CD8-positive, alpha-beta memory T cell (primary cell): ENCODE data around the gene SHROOM3. TPM values are rescaled to one million over a fixed set of nuclear protein-coding genes. Genes with fewer than 3 reads are reported as not detected.
A peak's percentile ranks its signal among the peaks of the same experiment; 100 is the strongest.

Experiments
- CTCF ChIA-PET: fragments of 350-600 bp; sonication (Branson Sonifier 250); formaldehyde crosslinking; loops from one replicate; lab custom pipeline; 2021; ENCODE audit warnings: antibody characterized with exemption; lab: Charles Lee
- POLR2A ChIA-PET: fragments of 350-600 bp; sonication (Branson Sonifier 250); formaldehyde crosslinking; loops from one replicate; lab custom pipeline; 2021; ENCODE audit warnings: antibody characterized with exemption; lab: Charles Lee
- DNase-seq, 5 donors: peaks; one replicate each; pipeline versions ENCODE4 v3.0.0 to v3.0.0-alpha.2; 2020 to 2022; ENCODE audit warnings: mixed read lengths in 1 of 5
- H3K27ac ChIP-seq: one replicate; pipeline ENCODE4 v1.7.0; 2013; ENCODE audit warnings: low read depth, mild to moderate bottlenecking, low read length, moderate library complexity
- H3K27me3 ChIP-seq: 2 replicates; pipeline ENCODE4 v1.7.0; 2013; ENCODE audit warnings: low read length, mild to moderate bottlenecking; ENCODE audit not compliant: insufficient read depth, poor library complexity, severe bottlenecking
- H3K36me3 ChIP-seq: 2 replicates; pipeline ENCODE4 v1.7.0; 2013; ENCODE audit warnings: mild to moderate bottlenecking, low read length, moderate library complexity; ENCODE audit not compliant: insufficient read depth
- H3K4me1 ChIP-seq: 2 replicates; pipeline ENCODE4 v1.7.0; 2013; ENCODE audit warnings: mild to moderate bottlenecking, low read length, moderate library complexity; ENCODE audit not compliant: insufficient read depth
- H3K4me3 ChIP-seq: 2 replicates; pipeline ENCODE4 v1.7.0; 2013; ENCODE audit warnings: mild to moderate bottlenecking, low read length
- H3K9me3 ChIP-seq: 2 replicates; pipeline ENCODE4 v1.7.0; 2013; ENCODE audit warnings: mild to moderate bottlenecking, low read length
- H3K27ac Mint-ChIP-seq, 8 donors: one replicate each; pipeline ENCODE4 v1.8.0; 2020 to 2021; ENCODE audit warnings: mixed read lengths in 8 of 8, mild to moderate bottlenecking in 6 of 8, inconsistent platforms in 3 of 8, moderate library complexity in 3 of 8
- H3K27me3 Mint-ChIP-seq, 2 donors: one replicate each; pipeline ENCODE4 v1.8.0; 2020 to 2021; ENCODE audit warnings: mixed read lengths in 2 of 2, mild to moderate bottlenecking in 1 of 2, moderate library complexity in 1 of 2
- H3K36me3 Mint-ChIP-seq, 3 donors: one replicate each; pipeline ENCODE4 v1.8.0; 2020 to 2021; ENCODE audit warnings: mixed read lengths in 3 of 3, inconsistent platforms in 1 of 3, mild to moderate bottlenecking in 1 of 3
- H3K4me1 Mint-ChIP-seq, 3 donors: one replicate each; pipeline ENCODE4 v1.8.0; 2020 to 2021; ENCODE audit warnings: mixed read lengths in 3 of 3, inconsistent platforms in 1 of 3, mild to moderate bottlenecking in 1 of 3
- H3K4me3 Mint-ChIP-seq, 7 donors: one replicate each; pipeline ENCODE4 v1.8.0; 2020 to 2021; ENCODE audit warnings: mixed read lengths in 7 of 7, mild to moderate bottlenecking in 6 of 7, moderate library complexity in 4 of 7, inconsistent platforms in 2 of 7
- H3K9me3 Mint-ChIP-seq, 5 donors: one replicate each; pipeline ENCODE4 v1.8.0; 2020 to 2022; ENCODE audit warnings: mixed read lengths in 5 of 5, mild to moderate bottlenecking in 3 of 5, moderate library complexity in 2 of 5, inconsistent platforms in 1 of 5
- polyA plus RNA-seq: library from polyadenylated mRNA; unstranded; fragments of 300-500 nt; fragmentation: Illumina TruSeq; gene quantifications from one replicate; pipeline ENCODE4 v1.2.3, GENCODE V29; 2021
- total RNA-seq, 2 experiments: library from RNA; stranded (reverse); gene quantifications; one replicate each; pipeline ENCODE4 v1.2.3, GENCODE V29; 2021

The SHROOM3 gene
- total and polyA plus RNA-seq, 3 experiments from 2014 or later, result not detected

GRCh38 chr4:76435528-76436319 lies 695 bp downstream of the SHROOM3 start:
- Mint-ChIP-seq H3K9me3 (peaks cover 0 to 4% (median 0%) of the 10 kb centered on the region in 5 donors), H3K27me3 (peaks cover 15 to 51% of the 10 kb centered on the region in 2 donors), H3K4me1 (peaks cover 0 to 1% (median 0%) of the 10 kb centered on the region in 3 donors), H3K27ac (no peak overlapping the region), H3K4me3 (no peak overlapping the region), H3K36me3 (no peaks in the 10 kb centered on the region)
- H3K4me1 ChIP-seq, result no peaks in the 10 kb centered on the region
- H3K36me3 ChIP-seq, result no peaks in the 10 kb centered on the region
- no peaks in the 10 kb centered on the region for H3K9me3 ChIP-seq
- DNase-seq, result no peak
- H3K27me3 ChIP-seq, result peaks cover 5% of the 10 kb centered on the region
- POLR2A ChIA-PET, result no interaction called here
- no peak overlapping the region for H3K27ac ChIP-seq
- no peak overlapping the region for H3K4me3 ChIP-seq
- CTCF ChIA-PET, result no interaction called here

GRCh38 chr4:76439491-76439890 lies 4.5 kb downstream of the SHROOM3 start:
- Histone ChIP-seq H3K27me3 (peaks cover 5% of the 10 kb centered on the region), H3K4me1 (no peaks in the 10 kb centered on the region), H3K27ac (no peak overlapping the region), H3K4me3 (no peak overlapping the region), H3K36me3 (no peaks in the 10 kb centered on the region), H3K9me3 (no peaks in the 10 kb centered on the region)
- Mint-ChIP-seq H3K27ac (no peak overlapping the region), H3K27me3 (peaks cover 18 to 47% of the 10 kb centered on the region in 2 donors), H3K9me3 (peaks cover 0 to 4% (median 0%) of the 10 kb centered on the region in 5 donors), H3K4me1 (peaks cover 0 to 1% (median 0%) of the 10 kb centered on the region in 3 donors), H3K36me3 (peaks cover 0 to 2% (median 0%) of the 10 kb centered on the region in 3 donors), H3K4me3 (no peak overlapping the region)
- ChIA-PET CTCF (interaction anchor here (1.1 kb wide), 1 partner anchor 26 kb away, joined by 3 read pairs; no protein-coding TSS in a partner anchor), POLR2A (no interaction called here)
- DNase-seq, result no peak

- Histone ChIP-seq H3K9me3 (no peaks in the 10 kb centered on the region), H3K4me1 (no peaks in the 10 kb centered on the region), H3K36me3 (no peaks in the 10 kb centered on the region), H3K27me3 (peaks cover 5% of the 10 kb centered on the region), H3K27ac (no peak overlapping the region), H3K4me3 (no peak overlapping the region)
- H3K4me1 Mint-ChIP-seq, result no peaks in the 10 kb centered on the region
- H3K36me3 Mint-ChIP-seq, result peaks cover 0 to 2% (median 0%) of the 10 kb centered on the region in 3 donors
- peaks cover 11 to 33% of the 10 kb centered on the region in 2 donors for H3K27me3 Mint-ChIP-seq
- POLR2A ChIA-PET, result no interaction called here
- H3K27ac Mint-ChIP-seq, result peak overlapping the region in 1 of 8 donors; percentile 58
- CTCF ChIA-PET, result no interaction called here
- peaks cover 0 to 4% (median 0%) of the 10 kb centered on the region in 5 donors for H3K9me3 Mint-ChIP-seq
- DNase-seq, result no peak
- no peak overlapping the region for H3K4me3 Mint-ChIP-seq
These were observed 6.9 kb downstream of the SHROOM3 start for GRCh38 chr4:76441881-76442280.

GRCh38 chr4:76442807-76443206 lies 7.8 kb downstream of the SHROOM3 start:
- ChIA-PET CTCF (no interaction called here), POLR2A (no interaction called here)
- no peaks in the 10 kb centered on the region for H3K4me1 Mint-ChIP-seq
- H3K27ac ChIP-seq, result no peak overlapping the region
- peaks cover 0 to 2% (median 0%) of the 10 kb centered on the region in 3 donors for H3K36me3 Mint-ChIP-seq
- H3K4me1 ChIP-seq, result no peaks in the 10 kb centered on the region
- H3K4me3 ChIP-seq, result no peak overlapping the region
- no peak overlapping the region for H3K4me3 Mint-ChIP-seq
- no peaks in the 10 kb centered on the region for H3K9me3 ChIP-seq
- H3K27me3 Mint-ChIP-seq, result peaks cover 6 to 25% of the 10 kb centered on the region in 2 donors
- no peaks in the 10 kb centered on the region for H3K36me3 ChIP-seq
- H3K27me3 ChIP-seq, result no peaks in the 10 kb centered on the region
- peaks cover 0 to 4% (median 0%) of the 10 kb centered on the region in 5 donors for H3K9me3 Mint-ChIP-seq
- no peak overlapping the region for H3K27ac Mint-ChIP-seq
- DNase-seq, result no peak

GRCh38 chr4:76443376-76443775 lies 8.3 kb downstream of the SHROOM3 start:
- H3K4me3 Mint-ChIP-seq, result no peak overlapping the region
- peaks cover 0 to 4% (median 0%) of the 10 kb centered on the region in 5 donors for H3K9me3 Mint-ChIP-seq
- peaks cover 0 to 2% (median 0%) of the 10 kb centered on the region in 3 donors for H3K36me3 Mint-ChIP-seq
- POLR2A ChIA-PET, result no interaction called here
- no peaks in the 10 kb centered on the region for H3K4me1 Mint-ChIP-seq
- CTCF ChIA-PET, result no interaction called here
- no peaks in the 10 kb centered on the region for H3K27me3 ChIP-seq
- no peaks in the 10 kb centered on the region for H3K9me3 ChIP-seq
- no peak overlapping the region for H3K4me3 ChIP-seq
- no peaks in the 10 kb centered on the region for H3K36me3 ChIP-seq
- no peak for DNase-seq
- no peaks in the 10 kb centered on the region for H3K4me1 ChIP-seq
- no peak overlapping the region for H3K27ac ChIP-seq
- peaks cover 6 to 22% of the 10 kb centered on the region in 2 donors for H3K27me3 Mint-ChIP-seq
- no peak overlapping the region for H3K27ac Mint-ChIP-seq

GRCh38 chr4:76445911-76446310 lies 10.9 kb downstream of the SHROOM3 start:
- POLR2A ChIA-PET, result no interaction called here
- Histone ChIP-seq H3K27ac (no peak overlapping the region), H3K9me3 (no peaks in the 10 kb centered on the region), H3K36me3 (no peaks in the 10 kb centered on the region), H3K4me1 (no peaks in the 10 kb centered on the region), H3K4me3 (no peak overlapping the region), H3K27me3 (no peaks in the 10 kb centered on the region)
- Mint-ChIP-seq H3K27me3 (peaks cover 6 to 19% of the 10 kb centered on the region in 2 donors), H3K4me1 (no peaks in the 10 kb centered on the region), H3K36me3 (peaks cover 0 to 2% (median 0%) of the 10 kb centered on the region in 3 donors), H3K4me3 (no peak overlapping the region), H3K9me3 (peaks cover 0 to 2% (median 0%) of the 10 kb centered on the region in 5 donors), H3K27ac (no peak overlapping the region)
- no peak for DNase-seq
- CTCF ChIA-PET, result no interaction called here

GRCh38 chr4:76447393-76447851 lies 12.4 kb downstream of the SHROOM3 start:
- peaks cover 0 to 2% (median 0%) of the 10 kb centered on the region in 5 donors for H3K9me3 Mint-ChIP-seq
- H3K36me3 Mint-ChIP-seq, result no peaks in the 10 kb centered on the region
- no peaks in the 10 kb centered on the region for H3K9me3 ChIP-seq
- no peak overlapping the region for H3K27ac ChIP-seq
- no peak overlapping the region for H3K4me3 Mint-ChIP-seq
- H3K36me3 ChIP-seq, result no peaks in the 10 kb centered on the region
- no peak overlapping the region for H3K4me3 ChIP-seq
- no peak overlapping the region for H3K27ac Mint-ChIP-seq
- ChIA-PET CTCF (interaction anchor here (1.3 kb wide), 1 partner anchor 16 kb away, joined by 3 read pairs; no protein-coding TSS in a partner anchor), POLR2A (no interaction called here)
- H3K4me1 ChIP-seq, result no peaks in the 10 kb centered on the region
- H3K27me3 ChIP-seq, result no peaks in the 10 kb centered on the region
- H3K4me1 Mint-ChIP-seq, result no peaks in the 10 kb centered on the region
- no peak for DNase-seq
- H3K27me3 Mint-ChIP-seq, result peaks cover 4 to 25% of the 10 kb centered on the region in 2 donors

GRCh38 chr4:76448211-76448610 lies 13.2 kb downstream of the SHROOM3 start:
- CTCF ChIA-PET, result interaction anchor here (1.3 kb wide), 1 partner anchor 17 kb away, joined by 3 read pairs; no protein-coding TSS in a partner anchor
- H3K4me1 Mint-ChIP-seq, result no peaks in the 10 kb centered on the region

More at GRCh38 chr4:76448211-76448610, 13.2 kb downstream of the SHROOM3 start:
- POLR2A ChIA-PET, result no interaction called here
- Mint-ChIP-seq H3K27me3 (peaks cover 2 to 27% of the 10 kb centered on the region in 2 donors), H3K36me3 (no peaks in the 10 kb centered on the region), H3K27ac (no peak overlapping the region), H3K9me3 (peaks cover 0 to 2% (median 0%) of the 10 kb centered on the region in 5 donors), H3K4me3 (no peak overlapping the region)
- no peak for DNase-seq
- Histone ChIP-seq H3K4me3 (no peak overlapping the region), H3K9me3 (no peaks in the 10 kb centered on the region), H3K4me1 (no peaks in the 10 kb centered on the region), H3K36me3 (no peaks in the 10 kb centered on the region), H3K27me3 (no peaks in the 10 kb centered on the region), H3K27ac (no peak overlapping the region)
